SK-N-SH (cell line): ENCODE measurements around the gene MINDY2. TPM values are rescaled to one million over a fixed set of nuclear protein-coding genes. Genes with fewer than 3 reads are reported as not detected.

Experiments used
- CTCF ChIA-PET: fragments of 300-600, 350-600 bp; formaldehyde crosslinking; extraction: SDS; loops from one replicate; lab custom pipeline; 2021; lab: Yijun Ruan, JAX
- POLR2A ChIA-PET: fragments of 350-600 bp; sonication (Branson Sonifier 250); formaldehyde crosslinking; extraction: SDS; loops from one replicate; lab custom pipeline; 2020; ENCODE audit warnings: antibody characterized with exemption, inconsistent platforms; lab: Yijun Ruan, JAX
- DNase-seq: peaks from one replicate; pipeline ENCODE4 v3.0.0; 2012
- H2AFZ ChIP-seq: fragments of 200-600 bp; sonication (generic); 2 replicates; pipeline ENCODE4 v1.8.1; 2016; ENCODE audit warnings: antibody characterized with exemption, mild to moderate bottlenecking, low read depth
- H3F3A ChIP-seq: fragments of 200-600 bp; sonication (generic); replicated peaks from 2 replicates; pipeline ENCODE3; 2016; ENCODE audit warnings: antibody characterized with exemption, mild to moderate bottlenecking; ENCODE audit not compliant: insufficient read depth
- H3K27ac ChIP-seq, 2 experiments: fragments of 200-500 bp in 1 of 2; fragments of 200-600 bp in 1 of 2; sonication (Bioruptor generic) in 1 of 2; sonication (generic), shearing (Covaris generic) in 1 of 2; 2 replicates each; pipeline versions ENCODE4 v1.5.1 to v1.6.1; 2014 to 2016; ENCODE audit warnings: low read depth in 2 of 2, inconsistent platforms in 1 of 2, low read length in 1 of 2, mild to moderate bottlenecking in 1 of 2, mixed read lengths in 1 of 2
- H3K27me3 ChIP-seq: fragments of 200-600 bp; sonication (generic), shearing (Covaris generic); 2 replicates; pipeline ENCODE4 v1.6.1; 2016; ENCODE audit warnings: mixed run types; ENCODE audit not compliant: insufficient read depth
- H3K36me3 ChIP-seq, 2 experiments: fragments of 200-500 bp in 1 of 2; fragments of 200-600 bp in 1 of 2; sonication (Bioruptor generic) in 1 of 2; sonication (generic) in 1 of 2; replicated peaks in 1 of 2; 2 replicates each; pipeline versions ENCODE3 to v1.5.1; 2014 to 2016; ENCODE audit warnings: low read length in 1 of 2, mild to moderate bottlenecking in 1 of 2; ENCODE audit not compliant: insufficient read depth in 2 of 2, control insufficient read depth in 1 of 2
- H3K4me1 ChIP-seq, 2 experiments: fragments of 200-500 bp in 1 of 2; fragments of 200-600 bp in 1 of 2; sonication (Bioruptor generic) in 1 of 2; sonication (generic), shearing (Covaris generic) in 1 of 2; 2 replicates each; pipeline versions ENCODE4 v1.5.1 to v1.6.1; 2014 to 2016; ENCODE audit warnings: low read depth in 1 of 2, low read length in 1 of 2, mixed run types in 1 of 2; ENCODE audit not compliant: insufficient read depth in 2 of 2, control insufficient read depth in 1 of 2
- H3K4me2 ChIP-seq: fragments of 200-600 bp; sonication (generic), shearing (Covaris generic); 2 replicates; pipeline ENCODE4 v1.6.1; 2017; ENCODE audit warnings: mixed run types
- H3K4me3 ChIP-seq, 2 experiments: fragments of 200-500 bp in 1 of 2; fragments of 200-600 bp in 1 of 2; sonication (Bioruptor generic) in 1 of 2; sonication (generic), shearing (Covaris generic) in 1 of 2; 2 replicates each; pipeline versions ENCODE4 v1.5.1 to v1.8.1; 2014 to 2016; ENCODE audit warnings: low read depth in 2 of 2, inconsistent platforms in 1 of 2, low read length in 1 of 2, mild to moderate bottlenecking in 1 of 2, mixed read lengths in 1 of 2, moderate library complexity in 1 of 2
- H3K79me2 ChIP-seq: fragments of 200-600 bp; sonication (generic); 2 replicates; pipeline ENCODE4 v1.8.1; 2017; ENCODE audit warnings: mild to moderate bottlenecking; ENCODE audit not compliant: insufficient read depth
- H3K9ac ChIP-seq: fragments of 200-600 bp; sonication (generic); 2 replicates; pipeline ENCODE4 v1.6.1; 2017; ENCODE audit warnings: mixed run types
- H3K9me2 ChIP-seq: fragments of 200-600 bp; sonication (generic); 2 replicates; pipeline ENCODE4 v1.6.1; 2017; ENCODE audit warnings: mixed run types
- H3K9me3 ChIP-seq: fragments of 200-600 bp; sonication (generic); 2 replicates; pipeline ENCODE4 v1.6.1; 2017; ENCODE audit warnings: mixed run types, mild to moderate bottlenecking, moderate library complexity
- H4K20me1 ChIP-seq: fragments of 200-600 bp; sonication (generic); 2 replicates; pipeline ENCODE4 v1.6.1; 2017; ENCODE audit warnings: mild to moderate bottlenecking, mixed run types; ENCODE audit not compliant: insufficient read depth
- FOXJ3 ChIP-seq: sonication (generic); formaldehyde crosslinking; IDR thresholded peaks from 2 replicates; pipeline ENCODE4 v1.5.1; 2020; ENCODE audit warnings: mild to moderate bottlenecking, missing genetic modification reagents
- FOXM1 ChIP-seq: IDR thresholded peaks from 2 replicates; pipeline ENCODE4 v1.4.0; 2012; ENCODE audit warnings: low read depth, mild to moderate bottlenecking
- GABPA ChIP-seq: IDR thresholded peaks from 2 replicates; pipeline ENCODE4 v1.4.0; 2012; ENCODE audit warnings: low read depth, mild to moderate bottlenecking
- NFIC ChIP-seq: IDR thresholded peaks from 2 replicates; pipeline ENCODE4 v1.4.0; 2012; ENCODE audit warnings: borderline replicate concordance
- RAD21 ChIP-seq: IDR thresholded peaks from 2 replicates; pipeline ENCODE4 v1.6.1; 2012; ENCODE audit warnings: mild to moderate bottlenecking, low read length
- RCOR1 ChIP-seq: fragments of 150-350 bp; IDR thresholded peaks from 2 replicates; pipeline ENCODE4 v1.6.1; 2017; ENCODE audit warnings: antibody characterized with exemption, low read length
- RFX5 ChIP-seq: IDR thresholded peaks from 2 replicates; pipeline ENCODE4 v1.6.1; 2012; ENCODE audit warnings: mild to moderate bottlenecking, improper control_type of control experiment, low read length
- RXRA ChIP-seq: IDR thresholded peaks from 2 replicates; pipeline ENCODE4 v1.4.0; 2012; ENCODE audit warnings: low read depth, mild to moderate bottlenecking, borderline replicate concordance
- SIN3A ChIP-seq: IDR thresholded peaks from 2 replicates; pipeline ENCODE4 v1.6.1; 2012; ENCODE audit warnings: low read depth, mild to moderate bottlenecking, low read length, moderate library complexity, borderline replicate concordance
- WGBS: methylation state at CpG from one replicate; pipeline ENCODE4 v1.1.6; 2017; ENCODE audit warnings: low lambda C conversion rate; 5-methylcytosine and 5-hydroxymethylcytosine counted together
- polyA plus RNA-seq, 3 experiments: library from polyadenylated mRNA; depleted of rRNA; stranded (reverse); fragments of >200 nt; gene quantifications; 2 replicates each; pipeline ENCODE4 v1.2.3, GENCODE V29; 2012
- small RNA-seq, 7 experiments: library from RNA; depleted of rRNA; stranded (forward); fragments of <200 nt; gene quantifications; one replicate each; pipeline ENCODE3, GENCODE V24; 2012
- TF ChIP-seq, protein P1 (sequence below): IDR thresholded peaks from 2 replicates; pipeline ENCODE4 v1.4.0; 2012; ENCODE audit warnings: low read depth, borderline replicate concordance

The MINDY2 gene
- polyA plus RNA-seq, 1 of the 3 experiments (the other 2 are of a cell fraction), result 1.0 TPM

- TF ChIP-seq FOXJ3 (no peak), SIN3A (no peak), RFX5 (no peak), RXRA (no peak), RAD21 (no peak), GABPA (no peak), RCOR1 (no peak), FOXM1 (no peak), NFIC (no peak)
- TF ChIP-seq, protein P1, sequence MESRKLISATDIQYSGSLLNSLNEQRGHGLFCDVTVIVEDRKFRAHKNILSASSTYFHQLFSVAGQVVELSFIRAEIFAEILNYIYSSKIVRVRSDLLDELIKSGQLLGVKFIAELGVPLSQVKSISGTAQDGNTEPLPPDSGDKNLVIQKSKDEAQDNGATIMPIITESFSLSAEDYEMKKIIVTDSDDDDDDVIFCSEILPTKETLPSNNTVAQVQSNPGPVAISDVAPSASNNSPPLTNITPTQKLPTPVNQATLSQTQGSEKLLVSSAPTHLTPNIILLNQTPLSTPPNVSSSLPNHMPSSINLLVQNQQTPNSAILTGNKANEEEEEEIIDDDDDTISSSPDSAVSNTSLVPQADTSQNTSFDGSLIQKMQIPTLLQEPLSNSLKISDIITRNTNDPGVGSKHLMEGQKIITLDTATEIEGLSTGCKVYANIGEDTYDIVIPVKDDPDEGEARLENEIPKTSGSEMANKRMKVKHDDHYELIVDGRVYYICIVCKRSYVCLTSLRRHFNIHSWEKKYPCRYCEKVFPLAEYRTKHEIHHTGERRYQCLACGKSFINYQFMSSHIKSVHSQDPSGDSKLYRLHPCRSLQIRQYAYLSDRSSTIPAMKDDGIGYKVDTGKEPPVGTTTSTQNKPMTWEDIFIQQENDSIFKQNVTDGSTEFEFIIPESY, result no peak
These were observed 139.4 kb downstream of the MINDY2 start for GRCh38 chr15:58910456-58910855.

More at GRCh38 chr15:58910456-58910855, 139.4 kb downstream of the MINDY2 start:
- no peak overlapping the region for H3K4me3 ChIP-seq
- no peaks in the 10 kb centered on the region; the same call in 1 of the 2 replicates for H4K20me1 ChIP-seq
- H3K27ac ChIP-seq, result no peak overlapping the region
- peaks cover 81% of the 10 kb centered on the region for H3K79me2 ChIP-seq
- no peaks in the 10 kb centered on the region for H3K27me3 ChIP-seq
- H3F3A ChIP-seq, result no peaks in the 10 kb centered on the region
- H2AFZ ChIP-seq, result no peak overlapping the region
- no peak for DNase-seq
- H3K36me3 ChIP-seq, result peaks cover 68 to 82% of the 10 kb centered on the region in 2 experiments
- WGBS, result 93% methylated on average over 4 of the region's 4 CpGs
- ChIA-PET CTCF (interaction anchor here (0.8 kb wide), 1 partner anchor 596 kb away, joined by 3 read pairs; no protein-coding TSS in a partner anchor), POLR2A (no interaction called here)
- no peak overlapping the region for H3K9ac ChIP-seq
- no peaks in the 10 kb centered on the region for H3K9me3 ChIP-seq
- H3K4me2 ChIP-seq, result no peak overlapping the region
- peaks cover 0 to under 1% of the 10 kb centered on the region in 2 experiments; a peak in 1 of 4 replicates for H3K4me1 ChIP-seq
- no peaks in the 10 kb centered on the region for H3K9me2 ChIP-seq

Small RNA genes within 50 kb of the gene (small RNA-seq; reads per million reads assigned to genes)
- gene RF00012 (0 reads per million in 7 experiments), gene ZNF444P1 (0 reads per million in 7 experiments)

Other genes starting within 250 kb of the MINDY2 start
- 83.5 and 104 TPM in 2 replicates for gene ADAM10, start 21.6 kb upstream of the MINDY2 start, polyA plus RNA-seq (2012; rRNA removed)
- 48.9 and 54.3 TPM in 2 replicates for gene SLTM, start 162.4 kb downstream of the MINDY2 start, polyA plus RNA-seq (2012; rRNA removed)
- gene RNF111, start 216.4 kb downstream of the MINDY2 start, polyA plus RNA-seq (2012; rRNA removed), result 16.5 and 19.8 TPM in 2 replicates